ENCODE data around the gene PAMR1.

PAMR1 gene

DNA sequence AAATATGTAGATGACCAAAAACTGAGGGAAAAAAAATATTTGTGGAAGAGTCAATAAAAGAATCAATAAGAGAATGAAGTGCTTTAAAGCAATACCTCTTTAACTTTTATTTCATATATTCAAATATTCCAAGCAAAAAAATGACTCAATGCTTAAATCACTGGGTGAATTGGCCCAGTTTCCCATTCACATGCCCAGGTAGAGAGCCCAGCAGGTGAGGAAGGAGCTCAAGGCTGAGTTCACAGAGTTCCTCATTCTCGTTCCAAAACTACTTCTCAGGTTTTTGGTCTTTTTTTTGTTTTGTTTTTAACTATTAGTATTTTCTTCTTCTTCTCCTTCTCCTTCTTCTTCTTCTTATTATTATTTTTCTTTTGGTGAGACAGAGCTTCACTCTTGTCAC lies 136.3 kb downstream of the PAMR1 start:
- TF ChIP-seq SIN3A (IDR thresholded peaks at IDR 0.05; ENCODE audit: borderline replicate concordance, insufficient read depth, low read length) (no peak), TAF1 (IDR thresholded peaks at IDR 0.05; ENCODE audit: borderline replicate concordance, insufficient read depth, low read length) (no peak)

DNA sequence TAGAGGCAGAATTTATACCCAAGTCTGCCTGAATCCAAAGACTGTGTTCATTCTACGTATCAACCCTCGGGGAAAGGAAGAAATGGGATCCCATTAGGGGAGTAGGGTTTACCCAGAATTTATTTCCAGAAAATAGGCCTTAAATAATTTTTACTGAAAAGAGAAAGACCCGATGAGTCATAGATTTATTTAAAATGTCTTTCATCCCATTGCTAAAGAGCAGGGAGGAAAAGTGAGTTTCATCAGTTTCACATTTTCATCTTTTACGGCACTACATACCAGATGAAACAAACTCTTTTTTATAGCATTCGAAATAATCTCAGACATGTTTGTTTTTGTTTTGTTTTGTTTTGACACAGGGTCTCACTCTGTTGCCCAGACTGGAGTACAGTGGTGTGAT lies 137.4 kb downstream of the PAMR1 start:
- TF ChIP-seq, protein P1, sequence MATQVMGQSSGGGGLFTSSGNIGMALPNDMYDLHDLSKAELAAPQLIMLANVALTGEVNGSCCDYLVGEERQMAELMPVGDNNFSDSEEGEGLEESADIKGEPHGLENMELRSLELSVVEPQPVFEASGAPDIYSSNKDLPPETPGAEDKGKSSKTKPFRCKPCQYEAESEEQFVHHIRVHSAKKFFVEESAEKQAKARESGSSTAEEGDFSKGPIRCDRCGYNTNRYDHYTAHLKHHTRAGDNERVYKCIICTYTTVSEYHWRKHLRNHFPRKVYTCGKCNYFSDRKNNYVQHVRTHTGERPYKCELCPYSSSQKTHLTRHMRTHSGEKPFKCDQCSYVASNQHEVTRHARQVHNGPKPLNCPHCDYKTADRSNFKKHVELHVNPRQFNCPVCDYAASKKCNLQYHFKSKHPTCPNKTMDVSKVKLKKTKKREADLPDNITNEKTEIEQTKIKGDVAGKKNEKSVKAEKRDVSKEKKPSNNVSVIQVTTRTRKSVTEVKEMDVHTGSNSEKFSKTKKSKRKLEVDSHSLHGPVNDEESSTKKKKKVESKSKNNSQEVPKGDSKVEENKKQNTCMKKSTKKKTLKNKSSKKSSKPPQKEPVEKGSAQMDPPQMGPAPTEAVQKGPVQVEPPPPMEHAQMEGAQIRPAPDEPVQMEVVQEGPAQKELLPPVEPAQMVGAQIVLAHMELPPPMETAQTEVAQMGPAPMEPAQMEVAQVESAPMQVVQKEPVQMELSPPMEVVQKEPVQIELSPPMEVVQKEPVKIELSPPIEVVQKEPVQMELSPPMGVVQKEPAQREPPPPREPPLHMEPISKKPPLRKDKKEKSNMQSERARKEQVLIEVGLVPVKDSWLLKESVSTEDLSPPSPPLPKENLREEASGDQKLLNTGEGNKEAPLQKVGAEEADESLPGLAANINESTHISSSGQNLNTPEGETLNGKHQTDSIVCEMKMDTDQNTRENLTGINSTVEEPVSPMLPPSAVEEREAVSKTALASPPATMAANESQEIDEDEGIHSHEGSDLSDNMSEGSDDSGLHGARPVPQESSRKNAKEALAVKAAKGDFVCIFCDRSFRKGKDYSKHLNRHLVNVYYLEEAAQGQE (IDR thresholded peaks at IDR 0.05; ENCODE audit: insufficient read depth in 1 of 2, low read depth in 2 of 2, low read length in 2 of 2), result no peak
- TF ChIP-seq POLR2AphosphoS5 (IDR thresholded peaks at IDR 0.05; ENCODE audit: low read depth, low read length), result no peak
- no peak for TF ChIP-seq TAF1 (IDR thresholded peaks at IDR 0.05; ENCODE audit: borderline replicate concordance, insufficient read depth, low read length)

DNA sequence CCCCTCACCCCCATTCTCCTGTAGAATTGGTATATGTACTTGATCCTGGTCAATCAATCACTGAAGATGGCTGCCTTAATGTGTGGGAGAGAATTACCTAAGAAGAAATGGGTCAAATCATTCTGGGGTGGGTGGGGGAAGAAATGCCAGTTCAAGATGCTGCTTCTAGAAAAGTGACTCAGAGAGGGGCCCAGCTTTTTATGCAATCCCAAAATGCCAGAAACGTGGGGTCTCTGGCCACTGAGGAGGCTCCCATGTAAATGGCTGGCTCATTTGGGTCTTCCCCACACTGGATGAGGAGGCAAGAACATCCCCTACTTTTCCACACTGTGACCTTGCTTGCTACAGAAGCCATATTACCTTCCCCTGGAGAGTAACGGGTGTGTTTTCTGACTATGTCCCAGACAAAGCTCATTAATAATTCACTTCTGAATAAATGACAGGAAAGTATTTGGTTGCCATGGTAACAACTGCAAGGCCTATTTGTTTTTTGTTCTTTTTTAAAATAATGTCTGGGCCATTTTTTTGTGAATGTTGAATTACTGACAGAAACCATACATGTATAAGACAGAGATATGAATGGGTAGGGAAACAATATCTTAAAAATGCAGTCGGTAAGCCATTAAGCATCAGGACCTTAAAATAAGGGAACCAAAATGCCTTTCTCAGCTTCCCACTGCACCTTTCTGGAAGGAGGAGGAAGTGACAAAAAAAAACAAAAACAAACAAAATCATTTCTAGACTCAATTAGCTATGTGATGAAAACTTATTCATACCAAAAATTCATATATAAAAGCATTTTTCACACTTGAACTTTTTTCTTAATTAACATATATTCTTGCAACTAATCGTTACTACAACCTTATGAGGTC lies 138.1 kb downstream of the PAMR1 start:
- TF ChIP-seq FOXP2 (optimal IDR thresholded peaks at IDR 0.05; ENCODE audit: borderline replicate concordance, extremely low read depth, extremely low read length, insufficient read depth), result no peak
- TF ChIP-seq POLR2AphosphoS5 (IDR thresholded peaks at IDR 0.05; ENCODE audit: low read depth, low read length), result no peak
- no peak for TF ChIP-seq SIN3A (IDR thresholded peaks at IDR 0.05; ENCODE audit: borderline replicate concordance, insufficient read depth, low read length)
- TF ChIP-seq, protein P1 (IDR thresholded peaks at IDR 0.05; ENCODE audit: insufficient read depth in 1 of 2, low read depth in 2 of 2, low read length in 2 of 2), result no peak
- TF ChIP-seq TAF1 (IDR thresholded peaks at IDR 0.05; ENCODE audit: borderline replicate concordance, insufficient read depth, low read length), result no peak

DNA sequence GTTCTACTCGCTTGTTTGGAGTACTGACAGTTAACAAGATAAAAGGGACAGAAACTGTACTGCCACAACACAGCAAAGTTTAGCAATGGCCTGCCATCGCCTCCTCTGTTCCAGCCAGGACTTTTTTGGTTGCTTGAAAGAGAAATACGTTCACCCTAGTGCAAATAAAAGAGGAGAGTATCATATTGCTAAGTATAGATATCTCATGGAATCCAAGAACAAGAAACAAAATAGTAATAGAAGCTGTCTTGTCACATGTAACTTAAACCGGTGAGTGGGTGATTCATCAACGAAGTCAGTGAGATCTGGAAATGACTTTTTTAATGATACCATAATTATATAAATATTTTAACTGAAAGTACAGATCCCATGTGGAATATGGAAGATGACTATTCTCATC lies 141.5 kb downstream of the PAMR1 start:
- no peak for TF ChIP-seq FOXP2 (optimal IDR thresholded peaks at IDR 0.05; ENCODE audit: borderline replicate concordance, extremely low read depth, extremely low read length, insufficient read depth)
- TF ChIP-seq, protein P1 (IDR thresholded peaks at IDR 0.05; ENCODE audit: insufficient read depth in 1 of 2, low read depth in 2 of 2, low read length in 2 of 2), result no peak

All from PFSK-1 (cell line).